Naive thymus-derived CD4-positive, alpha-beta T cell (primary cell): ENCODE measurements around the gene SHTN1. TPM values are rescaled to one million over a fixed set of nuclear protein-coding genes. Genes with fewer than 3 reads are reported as not detected.

Source experiments
- ATAC-seq: fragments of 150-1000 bp; cut with Tn5 transposase; 2 replicates; pipeline ENCODE4 v1.10.0; 2021; ENCODE audit warnings: mild to moderate bottlenecking, moderate library complexity
- CTCF ChIA-PET: fragments of 350-600 bp; sonication (Branson Sonifier 250); formaldehyde crosslinking; loops from one replicate; lab custom pipeline; 2021; ENCODE audit warnings: antibody characterized with exemption; lab: Charles Lee
- POLR2A ChIA-PET: fragments of 350-600 bp; sonication (Branson Sonifier 250); formaldehyde crosslinking; loops from one replicate; lab custom pipeline; 2021; ENCODE audit warnings: antibody characterized with exemption, inconsistent platforms; lab: Charles Lee
- DNase-seq, 9 donors: peaks; one replicate each; pipeline versions ENCODE4 v3.0.0 to v3.0.0-alpha.2; 2020 to 2022; ENCODE audit warnings: mixed read lengths in 1 of 9
- H3K27ac ChIP-seq: one replicate; pipeline ENCODE4 v1.7.0; 2013; ENCODE audit warnings: mild to moderate bottlenecking, low read depth, low read length, moderate library complexity
- H3K27me3 ChIP-seq, 2 donors: one replicate each; pipeline ENCODE4 v1.7.0; 2013; ENCODE audit warnings: low read length in 2 of 2, mild to moderate bottlenecking in 2 of 2, moderate library complexity in 2 of 2; ENCODE audit not compliant: control insufficient read depth in 2 of 2, insufficient read depth in 2 of 2
- H3K36me3 ChIP-seq, 3 experiments: 1 replicate in 2 of 3; 2 replicates in 1 of 3; pipeline ENCODE4 v1.7.0; 2013; ENCODE audit warnings: low read length in 3 of 3, mild to moderate bottlenecking in 3 of 3, moderate library complexity in 1 of 3; ENCODE audit not compliant: insufficient read depth in 3 of 3, control insufficient read depth in 2 of 3
- H3K4me1 ChIP-seq, 2 donors: one replicate each; pipeline ENCODE4 v1.7.0; 2013; ENCODE audit warnings: low read length in 2 of 2, mild to moderate bottlenecking in 2 of 2, moderate library complexity in 1 of 2; ENCODE audit not compliant: control insufficient read depth in 2 of 2, insufficient read depth in 2 of 2
- H3K4me3 ChIP-seq: 2 replicates; pipeline ENCODE4 v1.7.0; 2013; ENCODE audit warnings: mild to moderate bottlenecking, low read length
- H3K9me3 ChIP-seq, 3 experiments: 1 replicate in 2 of 3; 2 replicates in 1 of 3; pipeline ENCODE4 v1.7.0; 2013; ENCODE audit warnings: low read length in 3 of 3; ENCODE audit not compliant: control insufficient read depth in 2 of 3
- H3K27ac Mint-ChIP-seq, 9 donors: one replicate each; pipeline ENCODE4 v1.8.0; 2020 to 2022; ENCODE audit warnings: mixed read lengths in 9 of 9, mild to moderate bottlenecking in 8 of 9, moderate library complexity in 5 of 9, inconsistent platforms in 2 of 9
- H3K27me3 Mint-ChIP-seq, 5 donors: one replicate each; pipeline ENCODE4 v1.8.0; 2021 to 2022; ENCODE audit warnings: mixed read lengths in 5 of 5, mild to moderate bottlenecking in 1 of 5
- H3K36me3 Mint-ChIP-seq, 5 donors: one replicate each; pipeline ENCODE4 v1.8.0; 2020 to 2022; ENCODE audit warnings: mixed read lengths in 5 of 5, mild to moderate bottlenecking in 3 of 5, inconsistent platforms in 1 of 5
- H3K4me1 Mint-ChIP-seq, 7 donors: one replicate each; pipeline ENCODE4 v1.8.0; 2020 to 2022; ENCODE audit warnings: mixed read lengths in 7 of 7, mild to moderate bottlenecking in 3 of 7, inconsistent platforms in 1 of 7
- H3K4me3 Mint-ChIP-seq, 10 donors: one replicate each; pipeline ENCODE4 v1.8.0; 2020 to 2022; ENCODE audit warnings: mild to moderate bottlenecking in 10 of 10, mixed read lengths in 10 of 10, moderate library complexity in 6 of 10, inconsistent platforms in 2 of 10
- H3K9me3 Mint-ChIP-seq, 11 donors: one replicate each; pipeline ENCODE4 v1.8.0; 2020 to 2022; ENCODE audit warnings: mixed read lengths in 11 of 11, mild to moderate bottlenecking in 4 of 11, inconsistent platforms in 1 of 11, moderate library complexity in 1 of 11
- intact Hi-C, 2 donors: fragments of 100-400 bp; cut with micrococcal nuclease; formaldehyde crosslinking; loops; one replicate each; pipeline ENCODE4 v1.15.1; 2023
- polyA plus RNA-seq, 2 donors: library from polyadenylated mRNA; unstranded; fragments of 300-500 nt; fragmentation: Illumina TruSeq; gene quantifications; one replicate each; pipeline ENCODE4 v1.2.3, GENCODE V29; 2021
- total RNA-seq, 6 experiments: library from RNA in 5 of 6; stranded (reverse) in 5 of 6; gene quantifications; 1 replicate in 5 of 6; 2 replicates in 1 of 6; pipeline ENCODE4 v1.2.3 and lab custom pipeline; 2021 to 2026

The SHTN1 gene
- total and polyA plus RNA-seq, 7 experiments from 2014 or later = 0.07 to 18.3 (median 0.51) TPM; not detected in 1

DNA sequence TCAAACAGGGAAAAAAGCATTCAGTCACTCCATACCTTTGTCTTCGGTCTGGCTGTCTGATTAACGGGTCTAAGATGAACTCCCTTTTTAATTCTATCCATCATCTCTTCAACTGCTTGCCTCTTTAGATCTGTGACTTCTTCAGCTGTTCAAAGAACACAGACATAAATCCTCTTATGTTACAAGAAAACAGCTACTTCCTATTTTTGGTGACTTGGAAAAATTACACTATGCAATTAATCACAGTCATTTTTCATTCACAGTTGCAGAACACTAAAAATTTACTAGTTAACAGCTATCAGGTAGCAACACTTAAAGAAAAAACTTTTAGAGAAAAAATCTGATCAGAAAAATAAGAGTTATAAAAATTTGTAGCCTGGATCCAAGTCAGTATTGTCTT is 89.6 kb downstream of the SHTN1 start:
- H3K27ac ChIP-seq = no peak overlapping the region
- H3K4me3 ChIP-seq = no peak overlapping the region
- H3K9me3 ChIP-seq = no peaks in the 10 kb centered on the region
- intact Hi-C loops = no loop called here
- no peak for ATAC-seq
- Mint-ChIP-seq H3K36me3 (no peaks in the 10 kb centered on the region), H3K4me1 (no peaks in the 10 kb centered on the region), H3K9me3 (peaks cover 0 to 2% (median 0%) of the 10 kb centered on the region in 11 donors), H3K4me3 (no peak overlapping the region), H3K27ac (no peak overlapping the region), H3K27me3 (peaks cover 0 to 16% (median 6%) of the 10 kb centered on the region in 5 donors)
- ChIA-PET CTCF (no interaction called here), POLR2A (no interaction called here)
- H3K4me1 ChIP-seq = no peaks in the 10 kb centered on the region
- H3K36me3 ChIP-seq = no peaks in the 10 kb centered on the region
- H3K27me3 ChIP-seq = no peaks in the 10 kb centered on the region
- no peak for DNase-seq

- DNase-seq (no peak), ATAC-seq (no peak)
- Histone ChIP-seq H3K27ac (no peak overlapping the region), H3K9me3 (no peaks in the 10 kb centered on the region), H3K4me3 (no peak overlapping the region), H3K36me3 (no peaks in the 10 kb centered on the region), H3K4me1 (no peaks in the 10 kb centered on the region), H3K27me3 (no peaks in the 10 kb centered on the region)
- POLR2A ChIA-PET = no interaction called here
- no peaks in the 10 kb centered on the region for H3K36me3 Mint-ChIP-seq
- H3K4me3 Mint-ChIP-seq = no peak overlapping the region
- H3K4me1 Mint-ChIP-seq = no peaks in the 10 kb centered on the region
- H3K9me3 Mint-ChIP-seq = peaks cover 0 to 2% (median 0%) of the 10 kb centered on the region in 11 donors
- peaks cover 0 to 15% (median 11%) of the 10 kb centered on the region in 5 donors for H3K27me3 Mint-ChIP-seq
- CTCF ChIA-PET = no interaction called here
- intact Hi-C loops = no loop called here
- H3K27ac Mint-ChIP-seq = no peak overlapping the region
Observed at GRCh38 chr10:116913695-116914094, 91.3 kb downstream of the SHTN1 start.

GRCh38 chr10:116912162-116912561 is 92.8 kb downstream of the SHTN1 start:
- ChIA-PET POLR2A (interaction anchor here (0.6 kb wide), 1 partner anchor 12 kb away, joined by 3 read pairs; no protein-coding TSS in a partner anchor), CTCF (interaction anchor here (0.9 kb wide), 1 partner anchor 262 kb away, joined by 3 read pairs; no protein-coding TSS in a partner anchor)
- intact Hi-C loops = no loop called here
- H3K27me3 ChIP-seq = no peaks in the 10 kb centered on the region
- H3K4me1 ChIP-seq = no peaks in the 10 kb centered on the region
- H3K9me3 ChIP-seq = no peaks in the 10 kb centered on the region
- H3K36me3 ChIP-seq = no peaks in the 10 kb centered on the region
- peaks cover 0 to 2% (median 0%) of the 10 kb centered on the region in 11 donors for H3K9me3 Mint-ChIP-seq
- no peak overlapping the region for H3K27ac Mint-ChIP-seq
- no peak overlapping the region for H3K4me3 ChIP-seq
- H3K4me1 Mint-ChIP-seq = no peaks in the 10 kb centered on the region
- DNase-seq = no peak
- H3K27ac ChIP-seq = no peak overlapping the region
- ATAC-seq = no peak
- H3K36me3 Mint-ChIP-seq = no peaks in the 10 kb centered on the region
- H3K4me3 Mint-ChIP-seq = no peak overlapping the region
- H3K27me3 Mint-ChIP-seq = peaks cover 0 to 15% (median 5%) of the 10 kb centered on the region in 5 donors

GRCh38 chr10:116910910-116911309 is 94.1 kb downstream of the SHTN1 start:
- H3K4me1 Mint-ChIP-seq = no peaks in the 10 kb centered on the region
- DNase-seq (no peak), ATAC-seq (no peak)
- no peaks in the 10 kb centered on the region for H3K4me1 ChIP-seq
- no peak overlapping the region for H3K27ac ChIP-seq
- ChIA-PET CTCF (no interaction called here), POLR2A (no interaction called here)
- no peak overlapping the region for H3K27ac Mint-ChIP-seq
- no peaks in the 10 kb centered on the region for H3K36me3 ChIP-seq
- H3K4me3 ChIP-seq = no peak overlapping the region
- no peak overlapping the region for H3K4me3 Mint-ChIP-seq
- no peaks in the 10 kb centered on the region for H3K27me3 ChIP-seq
- H3K36me3 Mint-ChIP-seq = no peaks in the 10 kb centered on the region
- peaks cover 0 to 2% (median 0%) of the 10 kb centered on the region in 11 donors for H3K9me3 Mint-ChIP-seq
- intact Hi-C loops = no loop called here
- peaks cover 0 to 15% (median 5%) of the 10 kb centered on the region in 5 donors for H3K27me3 Mint-ChIP-seq
- no peaks in the 10 kb centered on the region for H3K9me3 ChIP-seq

GRCh38 chr10:116909307-116909706 is 95.7 kb downstream of the SHTN1 start:
- ChIA-PET CTCF (no interaction called here), POLR2A (no interaction called here)
- ATAC-seq (no peak), DNase-seq (no peak)
- no peaks in the 10 kb centered on the region for H3K4me1 ChIP-seq
- intact Hi-C loops = no loop called here
- no peaks in the 10 kb centered on the region for H3K9me3 ChIP-seq
- Mint-ChIP-seq H3K9me3 (peaks cover 0 to 2% (median 0%) of the 10 kb centered on the region in 11 donors), H3K36me3 (no peaks in the 10 kb centered on the region), H3K27ac (no peak overlapping the region), H3K4me1 (no peaks in the 10 kb centered on the region), H3K4me3 (no peak overlapping the region), H3K27me3 (peaks cover 0 to 18% (median 5%) of the 10 kb centered on the region in 5 donors)
- no peak overlapping the region for H3K4me3 ChIP-seq
- no peaks in the 10 kb centered on the region for H3K36me3 ChIP-seq
- no peak overlapping the region for H3K27ac ChIP-seq
- H3K27me3 ChIP-seq = no peaks in the 10 kb centered on the region

- no peak for ATAC-seq
- H3K36me3 ChIP-seq = no peaks in the 10 kb centered on the region
- POLR2A ChIA-PET = interaction anchor here (0.6 kb wide), 1 partner anchor 36 kb away, joined by 3 read pairs; no protein-coding TSS in a partner anchor
- Mint-ChIP-seq H3K27me3 (peaks cover 0 to 20% (median 5%) of the 10 kb centered on the region in 5 donors), H3K27ac (no peak overlapping the region), H3K36me3 (no peaks in the 10 kb centered on the region), H3K4me1 (no peaks in the 10 kb centered on the region), H3K9me3 (peaks cover 0 to 2% (median 0%) of the 10 kb centered on the region in 11 donors), H3K4me3 (no peak overlapping the region)
- no peak overlapping the region for H3K4me3 ChIP-seq
- no peaks in the 10 kb centered on the region for H3K9me3 ChIP-seq
- no peaks in the 10 kb centered on the region for H3K4me1 ChIP-seq
- intact Hi-C loops = no loop called here
- no peaks in the 10 kb centered on the region for H3K27me3 ChIP-seq
- no peak overlapping the region for H3K27ac ChIP-seq
- CTCF ChIA-PET = no interaction called here
- no peak for DNase-seq
Observed at GRCh38 chr10:116907245-116907987, 97.6 kb downstream of the SHTN1 start.

DNA sequence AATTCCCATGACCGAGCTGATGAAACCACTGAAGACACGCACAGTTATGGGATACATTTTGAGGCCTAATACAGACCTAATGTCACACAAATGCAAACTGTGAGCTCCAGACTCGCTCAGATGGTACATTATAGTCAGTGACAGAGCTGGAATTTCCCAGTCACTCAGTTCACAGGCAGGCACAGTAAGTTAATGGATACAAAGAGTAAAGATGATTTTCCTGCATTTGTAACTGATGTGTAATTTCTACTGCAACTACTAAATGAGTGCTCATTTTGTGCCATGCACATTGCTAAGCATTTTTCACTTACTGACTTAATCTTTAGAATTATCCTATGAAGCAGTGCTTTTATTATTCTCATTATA is 99.2 kb downstream of the SHTN1 start:
- H3K27me3 Mint-ChIP-seq = peaks cover 0 to 9% (median 5%) of the 10 kb centered on the region in 5 donors
- no peaks in the 10 kb centered on the region for H3K4me1 ChIP-seq
- H3K4me3 ChIP-seq = no peak overlapping the region
- H3K4me3 Mint-ChIP-seq = no peak overlapping the region
- H3K27ac ChIP-seq = no peak overlapping the region
- H3K27ac Mint-ChIP-seq = no peak overlapping the region
- H3K9me3 ChIP-seq = no peaks in the 10 kb centered on the region
- no peaks in the 10 kb centered on the region for H3K27me3 ChIP-seq
- no peaks in the 10 kb centered on the region for H3K4me1 Mint-ChIP-seq
- H3K36me3 ChIP-seq = no peaks in the 10 kb centered on the region
- DNase-seq = no peak
- no peaks in the 10 kb centered on the region for H3K36me3 Mint-ChIP-seq
- no peak for ATAC-seq
- peaks cover 0 to 2% (median 0%) of the 10 kb centered on the region in 11 donors for H3K9me3 Mint-ChIP-seq
- ChIA-PET POLR2A (no interaction called here), CTCF (no interaction called here)
- intact Hi-C loops = no loop called here
